Hepatocyte (in vitro differentiated cells): Measurements from ENCODE around the gene EIF1B.

Source experiments
- CTCF ChIP-seq: fragments of 200-600 bp; sonication (generic); IDR thresholded peaks from 2 replicates; pipeline ENCODE4 v1.5.1; 2016; ENCODE audit warnings: antibody characterized with exemption, mild to moderate bottlenecking; ENCODE audit not compliant: poor library complexity
- EZH2 ChIP-seq: fragments of 200-600 bp; sonication (generic); IDR thresholded peaks from 2 replicates; pipeline ENCODE4 v1.6.1; 2016; ENCODE audit warnings: antibody characterized with exemption, mild to moderate bottlenecking, borderline replicate concordance

- no peak for TF ChIP-seq CTCF
- no peak for TF ChIP-seq EZH2
Measured at GRCh38 chr3:40281995-40282394, 27.5 kb upstream of the EIF1B start.
